Measurements from ENCODE around the gene CLASP1. TPM values are rescaled to one million over a fixed set of nuclear protein-coding genes. Genes with fewer than 3 reads are reported as not detected.

CLASP1 gene
- total and polyA plus RNA-seq, 2 experiments from 2014 or later = 16.6 to 56.3 TPM

- TF ChIP-seq NANOG (IDR thresholded peaks at IDR 0.05; ENCODE audit: borderline replicate concordance) = no peak
- no peak for TF ChIP-seq CREB1 (CRISPR knock-in tag; IDR thresholded peaks at IDR 0.05; ENCODE audit: low read depth)
- no peak for TF ChIP-seq ETS1 (IDR thresholded peaks at IDR 0.05)
- TF ChIP-seq CTCF (conservative IDR thresholded peaks at IDR 0.05; ENCODE audit: low read depth in 2 of 2) = no peak
These were observed 261.5 kb downstream of the CLASP1 start (continued) for GRCh38 chr2:121387591-121388325.

- no peak overlapping the region for H3K27ac Mint-ChIP-seq
- no peaks in the 10 kb centered on the region for H3K4me1 ChIP-seq (ENCODE audit: insufficient read depth)
- no peak for DNase-seq (ENCODE audit: low spot score)
- no peaks in the 10 kb centered on the region for H3K9me3 Mint-ChIP-seq
- H3K4me2 ChIP-seq = no peak overlapping the region
- peaks cover 16% of the 10 kb centered on the region; the same call in 1 of the 2 replicates for H3K36me3 ChIP-seq (ENCODE audit: insufficient read depth)
- no peaks in the 10 kb centered on the region for H3K27me3 ChIP-seq (ENCODE audit: insufficient read depth)
- no peak overlapping the region for H3K4me3 ChIP-seq
- no peak overlapping the region for H2AFZ ChIP-seq
- no peaks in the 10 kb centered on the region for H3K79me2 ChIP-seq (replicated peaks; ENCODE audit: insufficient read depth)
- no peak overlapping the region for H3K4me3 Mint-ChIP-seq
- H3K36me3 Mint-ChIP-seq (ENCODE audit: low read depth) = peaks cover 28% of the 10 kb centered on the region
- no peak overlapping the region for H3K27ac ChIP-seq (ENCODE audit: low read depth)
- H3K4me1 Mint-ChIP-seq = no peaks in the 10 kb centered on the region
- H3K27me3 Mint-ChIP-seq (ENCODE audit: insufficient read depth, low read depth, poor library complexity) = peaks cover 3% of the 10 kb centered on the region
- no peak for ATAC-seq
- H3F3A ChIP-seq (replicated peaks; ENCODE audit: low read depth) = no peaks in the 10 kb centered on the region
- no peaks in the 10 kb centered on the region for H3K9me2 ChIP-seq (ENCODE audit: insufficient read depth)
- 0 out of 2 replicates have a peak, but pooled peaks cover 3% of the 10 kb centered on the region for H4K20me1 ChIP-seq (replicated peaks; ENCODE audit: insufficient read depth)
- no peak for TF ChIP-seq EZH2 (IDR thresholded peaks at IDR 0.05; ENCODE audit: low read depth, unreplicated experiment)
- TF ChIP-seq ETS1 (IDR thresholded peaks at IDR 0.05) = no peak
- TF ChIP-seq ZNF114 (CRISPR knock-in tag; IDR thresholded peaks at IDR 0.05) = no peak
- no peak for TF ChIP-seq ZNF462 (CRISPR knock-in tag; IDR thresholded peaks at IDR 0.05)
- TF ChIP-seq ZNF331 (CRISPR knock-in tag; IDR thresholded peaks at IDR 0.05; ENCODE audit: low read depth) = no peak
- TF ChIP-seq EZH2phosphoT487 (IDR thresholded peaks at IDR 0.05; ENCODE audit: unreplicated experiment) = no peak
- TF ChIP-seq JUNB (IDR thresholded peaks at IDR 0.05; ENCODE audit: unreplicated experiment) = no peak
- no peak for TF ChIP-seq STAT1 (IDR thresholded peaks at IDR 0.05; ENCODE audit: unreplicated experiment)
- TF ChIP-seq NANOG (IDR thresholded peaks at IDR 0.05; ENCODE audit: borderline replicate concordance) = no peak
- TF ChIP-seq POLR2AphosphoS5 (IDR thresholded peaks at IDR 0.05; ENCODE audit: low read depth) = no peak
These were observed 262.6 kb downstream of the CLASP1 start for GRCh38 chr2:121386707-121387106.
